ENCODE data around the gene CCDC34.

DNA sequence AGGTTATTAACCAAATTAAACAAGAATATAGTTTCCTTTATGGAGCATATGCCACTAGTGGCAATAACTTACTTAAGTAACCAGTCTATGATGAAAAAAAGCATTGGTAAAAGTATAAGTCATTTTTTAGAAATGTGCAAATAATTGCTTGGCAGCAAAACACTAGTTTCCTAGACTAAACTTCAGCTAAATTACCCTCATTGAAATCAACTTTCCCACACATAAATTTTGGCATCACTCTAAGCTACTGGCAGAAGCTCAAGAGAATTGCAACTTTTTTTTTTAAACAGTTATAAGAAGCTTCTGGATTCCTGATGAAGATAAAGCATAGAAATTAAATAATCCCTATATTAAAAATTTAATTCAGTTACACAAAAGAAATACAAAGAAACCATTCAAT lies 12.5 kb downstream of the CCDC34 start:
- TF ChIP-seq GATA2 (IDR thresholded peaks at IDR 0.05; ENCODE audit: low read depth, low read length) (no peak), GATA3 (IDR thresholded peaks at IDR 0.05; ENCODE audit: low read depth, low read length) (no peak)

All from SH-SY5Y (cell line).